B cell (primary cell): Measurements from ENCODE around the gene KCND2. TPM values are rescaled to one million over a fixed set of nuclear protein-coding genes. Genes with fewer than 3 reads are reported as not detected.

Experiments used
- ATAC-seq: fragments of 200-7000 bp; cut with Tn5 transposase; one replicate; pipeline ENCODE4 v1.10.0; 2021; ENCODE audit warnings: low read depth, mild to moderate bottlenecking, moderate number of reproducible peaks, moderate library complexity
- CTCF ChIA-PET: fragments of 350-600 bp; sonication (Branson Sonifier 250); formaldehyde crosslinking; loops from one replicate; lab custom pipeline; 2021; ENCODE audit warnings: antibody characterized with exemption, inconsistent platforms; lab: Charles Lee
- POLR2A ChIA-PET: fragments of 350-600 bp; sonication (Branson Sonifier 250); formaldehyde crosslinking; loops from one replicate; lab custom pipeline; 2021; ENCODE audit warnings: antibody characterized with exemption; lab: Charles Lee
- DNase-seq: peaks from one replicate; pipeline ENCODE4 v3.0.0; 2013
- H2AFZ ChIP-seq: 2 replicates; pipeline ENCODE4 v1.6.1; 2012; ENCODE audit warnings: mild to moderate bottlenecking, low read depth, low read length; ENCODE audit not compliant: insufficient read depth, poor library complexity, severe bottlenecking
- H3K27ac ChIP-seq, 2 donors: 1 replicate in 1 of 2; 2 replicates in 1 of 2; pipeline ENCODE4 v1.5.1; 2012 to 2013; ENCODE audit warnings: low read length in 2 of 2, mild to moderate bottlenecking in 2 of 2, moderate library complexity in 1 of 2
- H3K27me3 ChIP-seq, 4 experiments: fragments of 200-600 bp in 1 of 4; sonication (generic) in 1 of 4; replicated peaks in 1 of 4; 1 replicate in 2 of 4; 2 replicates in 2 of 4; pipeline versions ENCODE4 v1.6.1 to v1.7.0; 2013 to 2016; ENCODE audit warnings: low read length in 3 of 4, mild to moderate bottlenecking in 2 of 4, mixed read lengths in 1 of 4, moderate library complexity in 1 of 4; ENCODE audit not compliant: insufficient read depth in 4 of 4, control insufficient read depth in 3 of 4; ENCODE audit errors: control extremely low read depth in 1 of 4
- H3K36me3 ChIP-seq, 2 experiments: replicated peaks in 1 of 2; 1 replicate in 1 of 2; 2 replicates in 1 of 2; pipeline versions ENCODE4 v1.6.1 to v1.7.1; 2013; ENCODE audit warnings: low read length in 1 of 2; ENCODE audit not compliant: insufficient read depth in 2 of 2, control insufficient read depth in 1 of 2; ENCODE audit errors: control extremely low read depth in 1 of 2, extremely low read depth in 1 of 2
- H3K4me1 ChIP-seq, 2 donors: fragments of 200-600 bp in 1 of 2; sonication (generic) in 1 of 2; 1 replicate in 1 of 2; 2 replicates in 1 of 2; pipeline versions ENCODE4 v1.5.1 to v1.6.1; 2013 to 2017; ENCODE audit warnings: low read length in 2 of 2; ENCODE audit not compliant: control insufficient read depth in 2 of 2, insufficient read depth in 2 of 2
- H3K4me2 ChIP-seq: replicated peaks from 2 replicates; pipeline ENCODE3; 2012; ENCODE audit warnings: mild to moderate bottlenecking, low read depth, low read length; ENCODE audit not compliant: poor library complexity, severe bottlenecking
- H3K4me3 ChIP-seq, 5 experiments: fragments of 200-600 bp in 1 of 5; sonication (generic) in 1 of 5; 1 replicate in 3 of 5; 2 replicates in 2 of 5; pipeline versions ENCODE4 v1.5.1 to v1.7.0; 2011 to 2016; ENCODE audit warnings: low read length in 4 of 5, mild to moderate bottlenecking in 4 of 5, low read depth in 2 of 5, control low read depth in 1 of 5, moderate library complexity in 1 of 5; ENCODE audit not compliant: insufficient read depth in 1 of 5; ENCODE audit errors: control extremely low read depth in 1 of 5, extremely low read depth in 1 of 5
- H3K79me2 ChIP-seq: fragments of 200-600 bp; sonication (generic); one replicate; pipeline ENCODE4 v1.6.0; 2016; ENCODE audit warnings: low read length; ENCODE audit not compliant: control insufficient read depth, insufficient read depth
- H3K9ac ChIP-seq: fragments of 200-600 bp; sonication (generic); 2 replicates; pipeline ENCODE4 v1.6.1; 2017; ENCODE audit warnings: mild to moderate bottlenecking, low read length, moderate library complexity
- H3K9me3 ChIP-seq, 3 donors: one replicate each; pipeline versions ENCODE4 v1.6.1 to v1.7.1; 2013; ENCODE audit warnings: low read length in 2 of 3; ENCODE audit not compliant: control insufficient read depth in 2 of 3, insufficient read depth in 1 of 3; ENCODE audit errors: control extremely low read depth in 1 of 3
- H4K20me1 ChIP-seq: 2 replicates; pipeline ENCODE4 v1.6.0; 2012; ENCODE audit warnings: mild to moderate bottlenecking, low read length; ENCODE audit not compliant: insufficient read depth, control insufficient read depth, poor library complexity, severe bottlenecking
- H3K27ac Mint-ChIP-seq: one replicate; pipeline ENCODE4 v1.8.0; 2021; ENCODE audit warnings: mixed read lengths
- H3K27me3 Mint-ChIP-seq: one replicate; pipeline ENCODE4 v1.8.0; 2021; ENCODE audit warnings: mixed read lengths
- H3K4me1 Mint-ChIP-seq: one replicate; pipeline ENCODE4 v1.8.0; 2021; ENCODE audit warnings: mixed read lengths
- H3K4me3 Mint-ChIP-seq: one replicate; pipeline ENCODE4 v1.8.0; 2021; ENCODE audit warnings: mixed read lengths
- H3K9me3 Mint-ChIP-seq: one replicate; pipeline ENCODE4 v1.8.0; 2022; ENCODE audit warnings: mixed read lengths; ENCODE audit not compliant: insufficient read depth
- EZH2 ChIP-seq: IDR thresholded peaks from 2 replicates; pipeline ENCODE4 v1.6.1; 2012; ENCODE audit warnings: borderline replicate concordance, low read depth, mild to moderate bottlenecking, moderate library complexity, low read length; ENCODE audit not compliant: insufficient read depth, poor library complexity, severe bottlenecking
- WGBS: methylation state at CpG from one replicate; pipeline ENCODE4 v1.1.5; 2013; ENCODE audit warnings: missing lambda C conversion rate; ENCODE audit not compliant: insufficient coverage; 5-methylcytosine and 5-hydroxymethylcytosine counted together
- intact Hi-C: fragments of 100-400 bp; cut with micrococcal nuclease; formaldehyde crosslinking; loops from one replicate; pipeline ENCODE4 v1.10.0; 2022
- polyA plus RNA-seq: library from polyadenylated mRNA; depleted of rRNA; stranded (reverse); fragments of >200 nt; gene quantifications from 2 replicates; pipeline ENCODE4 v1.2.3, GENCODE V29; 2012
- total RNA-seq, 2 donors: library from RNA; stranded (reverse); fragments of 120-200 nt in 1 of 2; gene quantifications; 1 replicate in 1 of 2; 2 replicates in 1 of 2; pipeline versions ENCODE4 v1.2.3 to v1.2.4, GENCODE V29; 2013 to 2022
- TF ChIP-seq, protein P1 (sequence below): fragments of 200-600 bp; IDR thresholded peaks from one replicate; pipeline ENCODE4 v1.8.0; 2022; ENCODE audit warnings: antibody characterized with exemption, mild to moderate bottlenecking

The KCND2 gene
- total and polyA plus RNA-seq, 2 donors (not counting 1 experiment from before 2014, with no cell fraction given), result not detected

DNA sequence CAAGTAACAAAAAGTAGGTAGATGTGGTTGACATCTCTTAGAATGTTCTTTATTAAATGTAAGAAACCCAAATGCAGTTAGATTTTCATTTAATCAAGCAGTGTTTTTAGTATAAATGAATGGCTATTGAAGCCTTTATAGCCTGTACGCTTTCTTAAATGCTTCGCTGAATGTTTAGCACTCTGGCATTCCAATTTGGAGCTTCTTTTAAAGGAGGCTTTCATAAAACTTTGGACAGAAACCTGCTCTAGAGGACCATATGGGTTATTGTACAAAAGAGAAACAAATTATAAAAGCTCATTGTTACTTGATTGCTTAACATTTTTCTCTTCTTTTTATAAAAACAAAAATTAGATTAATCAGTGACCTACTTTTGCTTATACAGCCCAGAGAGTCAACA is 59.5 kb downstream of the KCND2 start:
- Mint-ChIP-seq H3K27me3 (no peaks in the 10 kb centered on the region), H3K4me3 (no peak overlapping the region), H3K4me1 (no peaks in the 10 kb centered on the region), H3K9me3 (peaks cover 2% of the 10 kb centered on the region), H3K27ac (no peak overlapping the region)
- TF ChIP-seq, protein P1, sequence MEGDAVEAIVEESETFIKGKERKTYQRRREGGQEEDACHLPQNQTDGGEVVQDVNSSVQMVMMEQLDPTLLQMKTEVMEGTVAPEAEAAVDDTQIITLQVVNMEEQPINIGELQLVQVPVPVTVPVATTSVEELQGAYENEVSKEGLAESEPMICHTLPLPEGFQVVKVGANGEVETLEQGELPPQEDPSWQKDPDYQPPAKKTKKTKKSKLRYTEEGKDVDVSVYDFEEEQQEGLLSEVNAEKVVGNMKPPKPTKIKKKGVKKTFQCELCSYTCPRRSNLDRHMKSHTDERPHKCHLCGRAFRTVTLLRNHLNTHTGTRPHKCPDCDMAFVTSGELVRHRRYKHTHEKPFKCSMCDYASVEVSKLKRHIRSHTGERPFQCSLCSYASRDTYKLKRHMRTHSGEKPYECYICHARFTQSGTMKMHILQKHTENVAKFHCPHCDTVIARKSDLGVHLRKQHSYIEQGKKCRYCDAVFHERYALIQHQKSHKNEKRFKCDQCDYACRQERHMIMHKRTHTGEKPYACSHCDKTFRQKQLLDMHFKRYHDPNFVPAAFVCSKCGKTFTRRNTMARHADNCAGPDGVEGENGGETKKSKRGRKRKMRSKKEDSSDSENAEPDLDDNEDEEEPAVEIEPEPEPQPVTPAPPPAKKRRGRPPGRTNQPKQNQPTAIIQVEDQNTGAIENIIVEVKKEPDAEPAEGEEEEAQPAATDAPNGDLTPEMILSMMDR, result no peak
- TF ChIP-seq EZH2, result no peak
- Histone ChIP-seq H3K36me3 (no peaks in the 10 kb centered on the region), H4K20me1 (no peaks in the 10 kb centered on the region), H3K4me3 (no peak overlapping the region), H3K4me1 (no peaks in the 10 kb centered on the region), H3K27me3 (no peaks in the 10 kb centered on the region), H3K4me2 (no peak overlapping the region), H3K9ac (no peak overlapping the region), H2AFZ (no peak overlapping the region), H3K9me3 (no peaks in the 10 kb centered on the region), H3K79me2 (no peaks in the 10 kb centered on the region), H3K27ac (no peak overlapping the region)
- ChIA-PET POLR2A (no interaction called here), CTCF (no interaction called here)
- DNase-seq (no peak), ATAC-seq (no peak)
- WGBS, result 100% methylated on average over 2 of the region's 2 CpGs
- intact Hi-C loops, result no loop called here

DNA sequence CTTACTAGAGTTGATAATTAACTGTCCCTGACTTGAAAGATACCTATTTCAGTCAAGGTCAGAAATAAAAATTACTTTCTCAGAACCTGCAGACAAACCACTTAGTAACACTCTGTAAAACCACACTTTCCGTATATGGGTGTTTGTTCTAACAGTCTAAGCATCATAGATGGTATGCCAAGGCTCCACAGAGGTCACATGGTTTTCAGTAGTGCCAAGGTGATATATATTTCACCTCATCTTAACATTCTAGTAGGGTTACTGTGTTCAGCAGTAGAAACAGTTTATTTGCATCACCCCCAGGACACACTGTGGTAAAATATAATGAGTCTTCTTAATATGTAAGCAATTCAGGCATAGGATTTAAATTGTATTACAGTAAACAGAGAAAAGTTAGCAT is 61.5 kb downstream of the KCND2 start:
- H2AFZ ChIP-seq, result no peak overlapping the region
- POLR2A ChIA-PET, result no interaction called here
- intact Hi-C loops, result no loop called here
- H3K9ac ChIP-seq, result no peak overlapping the region
- H3K27me3 ChIP-seq, result no peaks in the 10 kb centered on the region
- H3K9me3 ChIP-seq, result no peaks in the 10 kb centered on the region
- H3K27ac ChIP-seq, result no peak overlapping the region
- no peak overlapping the region for H3K4me3 ChIP-seq
- H3K4me1 ChIP-seq, result no peaks in the 10 kb centered on the region
- no peak overlapping the region for H3K27ac Mint-ChIP-seq
- no peaks in the 10 kb centered on the region for H4K20me1 ChIP-seq
- ATAC-seq (no peak), DNase-seq (no peak)
- TF ChIP-seq EZH2, result no peak
- TF ChIP-seq, protein P1, result no peak
- no peak overlapping the region for H3K4me2 ChIP-seq
- H3K79me2 ChIP-seq, result no peaks in the 10 kb centered on the region
- no peak overlapping the region for H3K4me3 Mint-ChIP-seq
- CTCF ChIA-PET, result no interaction called here
- H3K27me3 Mint-ChIP-seq, result no peaks in the 10 kb centered on the region
- H3K36me3 ChIP-seq, result no peaks in the 10 kb centered on the region
- H3K9me3 Mint-ChIP-seq, result no peaks in the 10 kb centered on the region
- WGBS, result no CpG with 5 or more reads among the region's 1 CpG
- no peaks in the 10 kb centered on the region for H3K4me1 Mint-ChIP-seq
